Measurements from ENCODE around the gene KRT16. TPM values are rescaled to one million over a fixed set of nuclear protein-coding genes. Genes with fewer than 3 reads are reported as not detected.
A peak's percentile ranks its signal among the peaks of the same experiment; 100 is the strongest.

KRT16 gene
- total and polyA plus RNA-seq, 10 of the 15 experiments (the other 5 are each of a cell fraction or from before 2014, with no cell fraction given), result 0.07 TPM; not detected in 9

- 0 out of 2 replicates have a peak overlapping the region, but pooled peaks have one; percentile 57 for H3K4me3 ChIP-seq
- H2AFZ ChIP-seq (ENCODE audit: control insufficient read depth, low read depth, low read length), result peak overlapping the region; percentile 92
- in situ Hi-C loops (cut with MboI) (no loop called here), intact Hi-C loops (cut with micrococcal nuclease; ENCODE audit: unreplicated experiment) (loop anchor here (1.0 to 5.0 kb wide), 6 partner anchors 14 to 846 kb away; no protein-coding TSS in a partner anchor)
- SMC1A ChIA-PET (ENCODE audit: uncharacterized antibody, unreplicated experiment), result interaction anchor here (0.9 to 4.8 kb wide), 15 partner anchors 12 to 1032 kb away, joined by 3 to 62 read pairs (median 7); no protein-coding TSS in a partner anchor
- H3K27me3 ChIP-seq (replicated peaks in 1 of 2; ENCODE audit: control insufficient read depth in 2 of 2, insufficient read depth in 2 of 2, low read length in 1 of 2), result no peaks in the 10 kb centered on the region
- no TSS peak for BruUV-seq (replicated peaks)
- peaks cover 9% of the 10 kb centered on the region for H3K4me1 ChIP-seq (ENCODE audit: control insufficient read depth, insufficient read depth, low read length)
- H3K4me2 ChIP-seq (ENCODE audit: control insufficient read depth, insufficient read depth), result peak overlapping the region; percentile 89
- no peak overlapping the region for H3K27ac ChIP-seq (ENCODE audit: control insufficient read depth, insufficient read depth)
- H4K20me1 ChIP-seq (ENCODE audit: control insufficient read depth, insufficient read depth), result no peaks in the 10 kb centered on the region
- ATAC-seq (peak; percentile 92), FAIRE-seq (no peak), DNase-seq (ENCODE audit: low read depth, low spot score) (no peak)
- RAD21 ChIA-PET (ENCODE audit: unreplicated experiment), result interaction anchor here (1.0 to 11.5 kb wide), 13 partner anchors 16 to 1024 kb away, joined by 3 to 193 read pairs (median 4); no protein-coding TSS in a partner anchor
- H3K79me2 ChIP-seq (ENCODE audit: control insufficient read depth, insufficient read depth, low read length), result no peaks in the 10 kb centered on the region
- POLR2A ChIA-PET, result interaction anchor here (1.4 to 2.8 kb wide), 3 partner anchors 13 to 19 kb away, joined by 4 to 19 read pairs (median 4); no protein-coding TSS in a partner anchor
- WGBS (ENCODE audit: insufficient coverage, insufficient replicate concordance, low lambda C conversion rate, missing lambda C conversion rate), result under 1% methylated on average over 22 of the region's 22 CpGs
- CTCF ChIA-PET, result interaction anchor here (0.5 to 11.8 kb wide), 49 partner anchors 9 to 1343 kb away, joined by 3 to 420 read pairs (median 4); partner anchors contain the start of genes EIF1 and KRT9
- no peak overlapping the region for H3K9ac ChIP-seq (ENCODE audit: control insufficient read depth, insufficient read depth, low read length)
- no peaks in the 10 kb centered on the region for H3K36me3 ChIP-seq (ENCODE audit: control insufficient read depth in 2 of 2, insufficient read depth in 2 of 2, low read length in 1 of 2)
- no peaks in the 10 kb centered on the region for H3K9me3 ChIP-seq (replicated peaks; ENCODE audit: control insufficient read depth, insufficient read depth, low read length)
- TF ChIP-seq IKZF1 (conservative IDR thresholded peaks at IDR 0.05) (peak; percentile 51; the same call in 1 of the 2 replicates), SREBF2 (IDR thresholded peaks at IDR 0.05; ENCODE audit: low read length) (no peak), CBX3 (IDR thresholded peaks at IDR 0.05; ENCODE audit: borderline replicate concordance, low read depth) (no peak), POU2F2 (IDR thresholded peaks at IDR 0.05; ENCODE audit: borderline replicate concordance, low read depth, low read length) (peak; percentile 35; the same call in 1 of the 3 replicates), POLR2AphosphoS2 (IDR thresholded peaks at IDR 0.05; ENCODE audit: low read depth, low read length) (no peak), ZSCAN29 (IDR thresholded peaks at IDR 0.05) (no peak), PRDM15 (CRISPR knock-in tag; IDR thresholded peaks at IDR 0.05) (no peak), NFYB (IDR thresholded peaks at IDR 0.05; ENCODE audit: insufficient read depth, low read depth, low read length) (no peak), LARP7 (IDR thresholded peaks at IDR 0.05) (peak; percentile 31; the same call in 1 of the 2 replicates), NR2C1 (IDR thresholded peaks at IDR 0.05) (no peak), CHD4 (IDR thresholded peaks at IDR 0.05) (no peak), ATF7 (IDR thresholded peaks at IDR 0.05; ENCODE audit: low read depth) (no peak), KDM1A (IDR thresholded peaks at IDR 0.05; ENCODE audit: borderline replicate concordance) (no peak), BCL11A (IDR thresholded peaks at IDR 0.05; ENCODE audit: low read depth, low read length) (no peak), CEBPZ (IDR thresholded peaks at IDR 0.05; ENCODE audit: low read depth, low read length) (no peak), MTA2 (IDR thresholded peaks at IDR 0.05; ENCODE audit: low read depth) (0 out of 2 replicates have a peak, but pooled peaks have one; percentile 8)
- TF ChIP-seq, protein P1, sequence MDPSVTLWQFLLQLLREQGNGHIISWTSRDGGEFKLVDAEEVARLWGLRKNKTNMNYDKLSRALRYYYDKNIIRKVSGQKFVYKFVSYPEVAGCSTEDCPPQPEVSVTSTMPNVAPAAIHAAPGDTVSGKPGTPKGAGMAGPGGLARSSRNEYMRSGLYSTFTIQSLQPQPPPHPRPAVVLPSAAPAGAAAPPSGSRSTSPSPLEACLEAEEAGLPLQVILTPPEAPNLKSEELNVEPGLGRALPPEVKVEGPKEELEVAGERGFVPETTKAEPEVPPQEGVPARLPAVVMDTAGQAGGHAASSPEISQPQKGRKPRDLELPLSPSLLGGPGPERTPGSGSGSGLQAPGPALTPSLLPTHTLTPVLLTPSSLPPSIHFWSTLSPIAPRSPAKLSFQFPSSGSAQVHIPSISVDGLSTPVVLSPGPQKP (IDR thresholded peaks at IDR 0.05; ENCODE audit: low read depth, low read length), result no peak
Observed at GRCh38 chr17:41647940-41648410, 35.4 kb upstream of the KRT16 start.
